ENCODE results near the gene NFIC. TPM values are rescaled to one million over a fixed set of nuclear protein-coding genes. Genes with fewer than 3 reads are reported as not detected.

The NFIC gene
- polyA plus RNA-seq, 1 of the 3 experiments (the other 2 are of a cell fraction), result 7.2 TPM

DNA sequence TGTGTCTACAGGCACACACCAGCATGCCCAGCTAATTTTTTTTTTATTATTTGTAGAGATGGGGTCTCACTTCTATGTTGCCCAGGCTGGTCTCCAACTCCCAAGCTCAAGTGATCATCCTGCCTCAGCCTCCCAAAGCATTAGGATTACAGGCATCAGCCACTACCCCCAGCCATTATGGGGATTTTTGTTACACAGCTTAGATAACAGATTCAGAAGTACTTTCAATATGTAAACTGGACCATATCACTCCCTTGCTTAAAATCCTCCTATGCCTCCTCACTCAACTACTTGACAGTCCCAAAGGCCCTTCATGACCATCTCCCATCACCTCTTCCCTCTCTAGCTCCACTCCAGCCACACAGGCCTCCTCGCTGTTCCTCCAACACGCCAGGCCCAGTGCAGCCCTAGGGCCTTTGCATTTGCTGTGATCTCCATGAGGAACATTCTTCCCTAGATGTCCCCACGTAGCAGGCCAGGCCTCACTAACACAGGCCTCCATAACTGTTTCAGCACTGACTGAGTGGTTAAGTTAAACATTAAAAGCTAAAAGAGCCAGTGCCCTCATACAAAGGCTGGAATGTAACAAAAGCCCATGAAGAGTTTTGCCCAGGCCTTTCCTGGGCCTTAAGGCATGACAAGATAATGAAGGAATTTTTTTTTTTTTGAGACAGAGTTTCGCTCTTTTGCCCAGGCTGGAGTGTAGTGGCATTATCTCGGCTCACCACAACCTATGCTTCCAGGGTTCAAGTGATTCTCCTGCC lies 131.6 kb downstream of the NFIC start:
- Histone ChIP-seq H3K36me3 (replicated peaks in 1 of 2; ENCODE audit: control insufficient read depth in 1 of 2, insufficient read depth in 2 of 2, low read length in 1 of 2) (peaks cover 9 to 11% of the 10 kb centered on the region in 2 experiments), H3K79me2 (ENCODE audit: insufficient read depth) (peaks cover 32% of the 10 kb centered on the region), H3K9me3 (no peaks in the 10 kb centered on the region), H3K27ac (ENCODE audit: low read depth in 2 of 2, low read length in 1 of 2) (no peak overlapping the region), H2AFZ (ENCODE audit: low read depth) (no peak overlapping the region), H3K4me1 (ENCODE audit: control insufficient read depth in 1 of 2, insufficient read depth in 2 of 2, low read depth in 1 of 2, low read length in 1 of 2) (peaks cover 8 to 9% of the 10 kb centered on the region in 2 experiments; a peak in 2 of 4 replicates), H3K9ac (no peak overlapping the region), H3K4me2 (no peak overlapping the region), H4K20me1 (ENCODE audit: insufficient read depth) (no peaks in the 10 kb centered on the region), H3K27me3 (ENCODE audit: insufficient read depth) (no peaks in the 10 kb centered on the region), H3F3A (replicated peaks; ENCODE audit: insufficient read depth) (peaks cover 4% of the 10 kb centered on the region), H3K4me3 (ENCODE audit: low read depth in 2 of 2, low read length in 1 of 2) (no peak overlapping the region), H3K9me2 (no peaks in the 10 kb centered on the region)
- POLR2A ChIA-PET, result no interaction called here
- CTCF ChIA-PET, result interaction anchor here (2.1 kb wide), 1 partner anchor 13 kb away, joined by 9 read pairs; no protein-coding TSS in a partner anchor
- DNase-seq, result no peak
- WGBS (ENCODE audit: low lambda C conversion rate), result 93% methylated on average over 5 of the region's 5 CpGs
- TF ChIP-seq FOXJ3 (CRISPR knock-in tag; IDR thresholded peaks at IDR 0.05), result no peak
- TF ChIP-seq YY1 (IDR thresholded peaks at IDR 0.05; ENCODE audit: low read depth), result no peak
- TF ChIP-seq FOSL2 (IDR thresholded peaks at IDR 0.05; ENCODE audit: borderline replicate concordance, low read depth), result no peak
- no peak for TF ChIP-seq PBX3 (IDR thresholded peaks at IDR 0.05)
- TF ChIP-seq JUND (IDR thresholded peaks at IDR 0.05), result no peak
- no peak for TF ChIP-seq EZH2phosphoT487 (IDR thresholded peaks at IDR 0.05; ENCODE audit: borderline replicate concordance, low read depth)
- TF ChIP-seq, protein P1, sequence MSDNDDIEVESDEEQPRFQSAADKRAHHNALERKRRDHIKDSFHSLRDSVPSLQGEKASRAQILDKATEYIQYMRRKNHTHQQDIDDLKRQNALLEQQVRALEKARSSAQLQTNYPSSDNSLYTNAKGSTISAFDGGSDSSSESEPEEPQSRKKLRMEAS (IDR thresholded peaks at IDR 0.05; ENCODE audit: low read depth), result no peak
- TF ChIP-seq RFX5 (IDR thresholded peaks at IDR 0.05; ENCODE audit: low read length), result no peak
- no peak for TF ChIP-seq RCOR1 (IDR thresholded peaks at IDR 0.05; ENCODE audit: low read length)
- no peak for TF ChIP-seq ELF1 (IDR thresholded peaks at IDR 0.05)
- TF ChIP-seq NRF1 (IDR thresholded peaks at IDR 0.05; ENCODE audit: low read depth, low read length), result no peak

- Histone ChIP-seq H3K27ac (ENCODE audit: low read depth in 2 of 2, low read length in 1 of 2) (peak overlapping the region; percentile 86 to 97; a peak in 3 of 4 replicates), H3K9me3 (no peaks in the 10 kb centered on the region), H3K9ac (peak overlapping the region; percentile 96), H3K27me3 (ENCODE audit: insufficient read depth) (no peaks in the 10 kb centered on the region), H3K79me2 (ENCODE audit: insufficient read depth) (peaks cover 32% of the 10 kb centered on the region), H3K36me3 (replicated peaks in 1 of 2; ENCODE audit: control insufficient read depth in 1 of 2, insufficient read depth in 2 of 2, low read length in 1 of 2) (peaks cover 2 to 9% of the 10 kb centered on the region in 2 experiments), H3K4me2 (peak overlapping the region; percentile 96), H3K9me2 (no peaks in the 10 kb centered on the region), H2AFZ (ENCODE audit: low read depth) (peak overlapping the region; percentile 87), H3K4me1 (ENCODE audit: control insufficient read depth in 1 of 2, insufficient read depth in 2 of 2, low read depth in 1 of 2, low read length in 1 of 2) (peaks cover 9 to 10% of the 10 kb centered on the region in 2 experiments; a peak in 2 of 4 replicates), H4K20me1 (ENCODE audit: insufficient read depth) (no peaks in the 10 kb centered on the region), H3K4me3 (ENCODE audit: low read depth in 2 of 2, low read length in 1 of 2) (peak overlapping the region; percentile 78 to 96), H3F3A (replicated peaks; ENCODE audit: insufficient read depth) (peaks cover 8% of the 10 kb centered on the region)
- POLR2A ChIA-PET, result interaction anchor here (1.5 kb wide), 1 partner anchor 9 kb away, joined by 3 read pairs; no protein-coding TSS in a partner anchor
- CTCF ChIA-PET, result interaction anchor here (1.1 to 4.2 kb wide), 4 partner anchors 15 to 195 kb away, joined by 3 to 22 read pairs (median 4); no protein-coding TSS in a partner anchor
- peak; percentile 40 for DNase-seq
- TF ChIP-seq MXI1 (IDR thresholded peaks at IDR 0.05; ENCODE audit: low read depth, low read length) (no peak), TEAD4 (IDR thresholded peaks at IDR 0.05; ENCODE audit: borderline replicate concordance, insufficient read depth) (no peak), RXRA (IDR thresholded peaks at IDR 0.05; ENCODE audit: borderline replicate concordance, low read depth) (no peak), FOSL2 (IDR thresholded peaks at IDR 0.05; ENCODE audit: borderline replicate concordance, low read depth) (no peak), GATA2 (CRISPR knock-in tag; IDR thresholded peaks at IDR 0.05) (no peak)
- TF ChIP-seq, protein P2, sequence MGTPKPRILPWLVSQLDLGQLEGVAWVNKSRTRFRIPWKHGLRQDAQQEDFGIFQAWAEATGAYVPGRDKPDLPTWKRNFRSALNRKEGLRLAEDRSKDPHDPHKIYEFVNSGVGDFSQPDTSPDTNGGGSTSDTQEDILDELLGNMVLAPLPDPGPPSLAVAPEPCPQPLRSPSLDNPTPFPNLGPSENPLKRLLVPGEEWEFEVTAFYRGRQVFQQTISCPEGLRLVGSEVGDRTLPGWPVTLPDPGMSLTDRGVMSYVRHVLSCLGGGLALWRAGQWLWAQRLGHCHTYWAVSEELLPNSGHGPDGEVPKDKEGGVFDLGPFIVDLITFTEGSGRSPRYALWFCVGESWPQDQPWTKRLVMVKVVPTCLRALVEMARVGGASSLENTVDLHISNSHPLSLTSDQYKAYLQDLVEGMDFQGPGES (IDR thresholded peaks at IDR 0.05; ENCODE audit: low read depth, low read length), result no peak
- TF ChIP-seq, protein P3, sequence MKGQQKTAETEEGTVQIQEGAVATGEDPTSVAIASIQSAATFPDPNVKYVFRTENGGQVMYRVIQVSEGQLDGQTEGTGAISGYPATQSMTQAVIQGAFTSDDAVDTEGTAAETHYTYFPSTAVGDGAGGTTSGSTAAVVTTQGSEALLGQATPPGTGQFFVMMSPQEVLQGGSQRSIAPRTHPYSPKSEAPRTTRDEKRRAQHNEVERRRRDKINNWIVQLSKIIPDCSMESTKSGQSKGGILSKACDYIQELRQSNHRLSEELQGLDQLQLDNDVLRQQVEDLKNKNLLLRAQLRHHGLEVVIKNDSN (IDR thresholded peaks at IDR 0.05; ENCODE audit: borderline replicate concordance, low read depth), result no peak
- 32% methylated on average over 9 of the region's 18 CpGs for WGBS (ENCODE audit: low lambda C conversion rate)
These were observed 133.5 kb downstream of the NFIC start for GRCh38 chr19:3499738-3500428.

Data from SK-N-SH (cell line).